Fibroblast of villous mesenchyme (primary cell): ENCODE measurements around the gene VCAN. TPM values are rescaled to one million over a fixed set of nuclear protein-coding genes. Genes with fewer than 3 reads are reported as not detected.

ENCODE experiments used
- DNase-seq: peaks from one replicate; pipeline ENCODE4 v3.0.0-alpha.2; 2010; ENCODE audit warnings: low read depth
- H3K4me3 ChIP-seq: 2 replicates; pipeline ENCODE4 v1.5.1; 2011; ENCODE audit warnings: low read depth, mild to moderate bottlenecking, low read length
- CTCF ChIP-seq: IDR thresholded peaks from 2 replicates; pipeline ENCODE4 v1.5.1; 2012; ENCODE audit warnings: low read depth, mild to moderate bottlenecking, low read length; ENCODE audit not compliant: insufficient read depth
- total RNA-seq: library from RNA; depleted of rRNA; stranded (reverse); fragments of >200 nt; gene quantifications from 2 replicates; pipeline ENCODE4 v1.2.3, GENCODE V29; 2012

The VCAN gene
- total RNA-seq, 1 donor = 490 TPM

- no peak overlapping the region for H3K4me3 ChIP-seq
- no peak for TF ChIP-seq CTCF
- no peak for DNase-seq
Observed at GRCh38 chr5:83547889-83548288, 76.3 kb downstream of the VCAN start.

- no peak for DNase-seq
- no peak overlapping the region for H3K4me3 ChIP-seq
- no peak for TF ChIP-seq CTCF
Observed at GRCh38 chr5:83548581-83548980, 77.0 kb downstream of the VCAN start.

GRCh38 chr5:83549076-83549475 lies 77.5 kb downstream of the VCAN start:
- no peak for TF ChIP-seq CTCF
- no peak overlapping the region for H3K4me3 ChIP-seq
- DNase-seq = no peak

- DNase-seq = peak; percentile 65
- no peak overlapping the region for H3K4me3 ChIP-seq
- no peak for TF ChIP-seq CTCF
Observed at GRCh38 chr5:83549674-83550073, 78.1 kb downstream of the VCAN start.

DNA sequence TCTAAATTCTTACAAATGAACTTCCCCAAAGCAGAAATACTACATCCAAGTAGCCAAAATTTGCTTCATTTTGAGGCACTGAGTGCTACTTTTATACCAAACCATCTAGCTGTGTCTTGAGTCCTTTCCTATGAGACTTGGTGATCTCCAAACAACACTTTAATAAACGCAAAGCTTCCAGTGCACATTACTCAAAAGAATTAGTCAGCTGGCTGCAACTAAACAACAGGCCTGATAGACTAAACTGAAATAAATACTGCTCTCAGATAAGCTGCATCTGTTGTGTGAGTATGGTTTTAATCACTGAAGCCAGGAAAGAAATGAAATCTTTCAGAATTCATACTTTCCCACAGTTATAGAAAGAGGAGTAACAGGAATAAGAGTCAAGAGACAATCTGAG lies 80.3 kb downstream of the VCAN start:
- H3K4me3 ChIP-seq = no peak overlapping the region
- DNase-seq = peak; percentile 88
- no peak for TF ChIP-seq CTCF

DNA sequence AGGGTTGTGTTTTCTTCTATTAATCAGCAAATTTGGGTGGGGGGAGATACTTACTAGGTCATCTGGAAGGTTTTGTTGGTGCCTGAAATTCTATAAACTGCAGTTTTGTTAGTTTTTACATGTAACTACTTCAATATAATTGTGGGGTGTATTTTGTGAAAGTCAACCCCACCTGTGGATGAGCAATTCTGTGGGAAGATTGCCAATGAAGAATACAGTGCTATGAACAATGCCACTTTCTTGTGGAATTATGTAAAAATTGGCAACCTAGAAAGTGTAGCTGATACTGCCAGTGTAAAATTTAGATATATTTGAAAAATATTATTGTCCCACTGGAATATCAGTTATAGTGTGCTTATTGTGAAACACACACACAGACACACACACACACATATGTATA lies 80.7 kb downstream of the VCAN start:
- DNase-seq = no peak
- H3K4me3 ChIP-seq = no peak overlapping the region
- TF ChIP-seq CTCF = no peak

DNA sequence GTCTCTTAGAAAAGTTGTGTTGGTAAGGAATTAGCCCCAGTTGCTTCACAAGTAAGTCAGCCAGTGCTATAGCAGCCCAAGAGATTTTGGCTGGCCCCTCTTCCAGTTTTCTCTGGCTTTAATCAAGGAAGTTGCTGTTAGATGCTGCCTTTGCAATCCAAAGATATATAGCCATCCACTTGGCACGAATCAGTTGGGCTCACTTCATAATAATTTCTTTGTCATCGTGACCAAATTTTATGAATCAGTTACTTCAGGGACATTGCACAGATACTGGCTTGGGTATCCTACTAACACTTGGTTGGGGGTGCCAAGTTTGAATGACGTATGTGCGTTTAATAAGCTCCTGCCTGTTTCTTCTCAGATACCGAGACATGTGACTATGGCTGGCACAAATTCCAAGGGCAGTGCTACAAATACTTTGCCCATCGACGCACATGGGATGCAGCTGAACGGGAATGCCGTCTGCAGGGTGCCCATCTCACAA lies 81.5 kb downstream of the VCAN start:
- no peak for DNase-seq
- no peak for TF ChIP-seq CTCF
- H3K4me3 ChIP-seq = no peak overlapping the region
